SK-N-SH (cell line): ENCODE data around the gene GCM1. TPM values are rescaled to one million over a fixed set of nuclear protein-coding genes. Genes with fewer than 3 reads are reported as not detected.

Experiments
- CTCF ChIA-PET: fragments of 300-600, 350-600 bp; formaldehyde crosslinking; extraction: SDS; loops from one replicate; lab custom pipeline; 2021; lab: Yijun Ruan, JAX
- POLR2A ChIA-PET: fragments of 350-600 bp; sonication (Branson Sonifier 250); formaldehyde crosslinking; extraction: SDS; loops from one replicate; lab custom pipeline; 2020; ENCODE audit warnings: antibody characterized with exemption, inconsistent platforms; lab: Yijun Ruan, JAX
- DNase-seq: peaks from one replicate; pipeline ENCODE4 v3.0.0; 2012
- H2AFZ ChIP-seq: fragments of 200-600 bp; sonication (generic); 2 replicates; pipeline ENCODE4 v1.8.1; 2016; ENCODE audit warnings: antibody characterized with exemption, mild to moderate bottlenecking, low read depth
- H3F3A ChIP-seq: fragments of 200-600 bp; sonication (generic); replicated peaks from 2 replicates; pipeline ENCODE3; 2016; ENCODE audit warnings: antibody characterized with exemption, mild to moderate bottlenecking; ENCODE audit not compliant: insufficient read depth
- H3K27ac ChIP-seq, 2 experiments: fragments of 200-500 bp in 1 of 2; fragments of 200-600 bp in 1 of 2; sonication (Bioruptor generic) in 1 of 2; sonication (generic), shearing (Covaris generic) in 1 of 2; 2 replicates each; pipeline versions ENCODE4 v1.5.1 to v1.6.1; 2014 to 2016; ENCODE audit warnings: low read depth in 2 of 2, inconsistent platforms in 1 of 2, low read length in 1 of 2, mild to moderate bottlenecking in 1 of 2, mixed read lengths in 1 of 2
- H3K27me3 ChIP-seq: fragments of 200-600 bp; sonication (generic), shearing (Covaris generic); 2 replicates; pipeline ENCODE4 v1.6.1; 2016; ENCODE audit warnings: mixed run types; ENCODE audit not compliant: insufficient read depth
- H3K36me3 ChIP-seq, 2 experiments: fragments of 200-500 bp in 1 of 2; fragments of 200-600 bp in 1 of 2; sonication (Bioruptor generic) in 1 of 2; sonication (generic) in 1 of 2; replicated peaks in 1 of 2; 2 replicates each; pipeline versions ENCODE3 to v1.5.1; 2014 to 2016; ENCODE audit warnings: low read length in 1 of 2, mild to moderate bottlenecking in 1 of 2; ENCODE audit not compliant: insufficient read depth in 2 of 2, control insufficient read depth in 1 of 2
- H3K4me1 ChIP-seq, 2 experiments: fragments of 200-500 bp in 1 of 2; fragments of 200-600 bp in 1 of 2; sonication (Bioruptor generic) in 1 of 2; sonication (generic), shearing (Covaris generic) in 1 of 2; 2 replicates each; pipeline versions ENCODE4 v1.5.1 to v1.6.1; 2014 to 2016; ENCODE audit warnings: low read depth in 1 of 2, low read length in 1 of 2, mixed run types in 1 of 2; ENCODE audit not compliant: insufficient read depth in 2 of 2, control insufficient read depth in 1 of 2
- H3K4me2 ChIP-seq: fragments of 200-600 bp; sonication (generic), shearing (Covaris generic); 2 replicates; pipeline ENCODE4 v1.6.1; 2017; ENCODE audit warnings: mixed run types
- H3K4me3 ChIP-seq, 2 experiments: fragments of 200-500 bp in 1 of 2; fragments of 200-600 bp in 1 of 2; sonication (Bioruptor generic) in 1 of 2; sonication (generic), shearing (Covaris generic) in 1 of 2; 2 replicates each; pipeline versions ENCODE4 v1.5.1 to v1.8.1; 2014 to 2016; ENCODE audit warnings: low read depth in 2 of 2, inconsistent platforms in 1 of 2, low read length in 1 of 2, mild to moderate bottlenecking in 1 of 2, mixed read lengths in 1 of 2, moderate library complexity in 1 of 2
- H3K79me2 ChIP-seq: fragments of 200-600 bp; sonication (generic); 2 replicates; pipeline ENCODE4 v1.8.1; 2017; ENCODE audit warnings: mild to moderate bottlenecking; ENCODE audit not compliant: insufficient read depth
- H3K9ac ChIP-seq: fragments of 200-600 bp; sonication (generic); 2 replicates; pipeline ENCODE4 v1.6.1; 2017; ENCODE audit warnings: mixed run types
- H3K9me2 ChIP-seq: fragments of 200-600 bp; sonication (generic); 2 replicates; pipeline ENCODE4 v1.6.1; 2017; ENCODE audit warnings: mixed run types
- H3K9me3 ChIP-seq: fragments of 200-600 bp; sonication (generic); 2 replicates; pipeline ENCODE4 v1.6.1; 2017; ENCODE audit warnings: mixed run types, mild to moderate bottlenecking, moderate library complexity
- H4K20me1 ChIP-seq: fragments of 200-600 bp; sonication (generic); 2 replicates; pipeline ENCODE4 v1.6.1; 2017; ENCODE audit warnings: mild to moderate bottlenecking, mixed run types; ENCODE audit not compliant: insufficient read depth
- CHD2 ChIP-seq: fragments of 150-350 bp; IDR thresholded peaks from 2 replicates; pipeline ENCODE4 v1.6.1; 2018; ENCODE audit warnings: low read length; ENCODE audit not compliant: partially characterized antibody
- ELF1 ChIP-seq: IDR thresholded peaks from 2 replicates; pipeline ENCODE4 v1.4.0; 2012
- EP300 ChIP-seq, 2 experiments: IDR thresholded peaks; 2 replicates each; pipeline versions ENCODE4 v1.4.0 to v1.6.1; 2012; ENCODE audit warnings: borderline replicate concordance in 1 of 2, low read depth in 1 of 2, low read length in 1 of 2
- FOSL2 ChIP-seq: IDR thresholded peaks from 2 replicates; pipeline ENCODE4 v1.4.0; 2012; ENCODE audit warnings: low read depth, mild to moderate bottlenecking, moderate library complexity, borderline replicate concordance
- RFX5 ChIP-seq: IDR thresholded peaks from 2 replicates; pipeline ENCODE4 v1.6.1; 2012; ENCODE audit warnings: mild to moderate bottlenecking, improper control_type of control experiment, low read length
- SMC3 ChIP-seq: IDR thresholded peaks from 2 replicates; pipeline ENCODE4 v1.6.1; 2012; ENCODE audit warnings: low read depth, low read length, improper control_type of control experiment
- TEAD4 ChIP-seq: IDR thresholded peaks from 2 replicates; pipeline ENCODE4 v1.4.0; 2012; ENCODE audit warnings: mild to moderate bottlenecking, borderline replicate concordance; ENCODE audit not compliant: insufficient read depth
- YY1 ChIP-seq: IDR thresholded peaks from 2 replicates; pipeline ENCODE4 v1.4.0; 2012; ENCODE audit warnings: low read depth, mild to moderate bottlenecking
- WGBS: methylation state at CpG from one replicate; pipeline ENCODE4 v1.1.6; 2017; ENCODE audit warnings: low lambda C conversion rate; 5-methylcytosine and 5-hydroxymethylcytosine counted together
- polyA plus RNA-seq, 3 experiments: library from polyadenylated mRNA; depleted of rRNA; stranded (reverse); fragments of >200 nt; gene quantifications; 2 replicates each; pipeline ENCODE4 v1.2.3, GENCODE V29; 2012
- TF ChIP-seq, protein P1 (sequence below): fragments of 150-350 bp; IDR thresholded peaks from 2 replicates; pipeline ENCODE4 v1.6.1; 2017; ENCODE audit warnings: antibody characterized with exemption, low read length, low read depth, borderline replicate concordance
- TF ChIP-seq, protein P2 (sequence below): IDR thresholded peaks from 2 replicates; pipeline ENCODE4 v1.6.1; 2012; ENCODE audit warnings: mild to moderate bottlenecking, low read depth, low read length, moderate library complexity

GCM1 gene
- polyA plus RNA-seq, 1 of the 3 experiments (the other 2 are of a cell fraction): not detected

DNA sequence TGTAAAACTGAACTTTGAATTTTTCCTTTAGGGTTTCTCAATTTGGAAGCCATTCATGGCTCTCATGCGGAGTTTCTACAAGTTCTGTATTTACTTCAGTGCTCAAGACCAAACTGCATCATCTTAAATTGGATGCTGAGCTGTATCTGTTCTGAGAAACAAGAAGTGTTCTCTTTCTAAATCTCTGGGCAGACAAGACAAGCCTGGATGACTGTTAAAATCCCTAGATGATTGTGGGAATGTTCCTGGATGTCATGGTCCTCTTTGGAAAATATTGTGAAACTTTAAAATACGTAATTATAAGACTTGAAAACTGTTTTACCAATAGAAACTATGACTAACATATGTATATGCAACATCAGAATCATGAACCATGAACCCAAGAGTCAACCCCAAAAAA lies 6.2 kb upstream of the GCM1 start:
- Histone ChIP-seq H3K27ac (no peak overlapping the region), H3K9ac (no peak overlapping the region), H2AFZ (no peak overlapping the region), H3K4me2 (no peak overlapping the region), H3K4me3 (no peak overlapping the region), H3K79me2 (no peaks in the 10 kb centered on the region), H3K4me1 (no peaks in the 10 kb centered on the region), H4K20me1 (no peaks in the 10 kb centered on the region), H3F3A (no peaks in the 10 kb centered on the region), H3K27me3 (peaks cover 18% of the 10 kb centered on the region; the same call in 1 of the 2 replicates), H3K9me2 (no peaks in the 10 kb centered on the region), H3K9me3 (no peaks in the 10 kb centered on the region), H3K36me3 (no peaks in the 10 kb centered on the region)
- ChIA-PET CTCF (interaction anchor here (1.5 to 1.9 kb wide), 3 partner anchors 17 to 330 kb away, joined by 4 to 5 read pairs (median 5); no protein-coding TSS in a partner anchor), POLR2A (no interaction called here)
- TF ChIP-seq, protein P1, sequence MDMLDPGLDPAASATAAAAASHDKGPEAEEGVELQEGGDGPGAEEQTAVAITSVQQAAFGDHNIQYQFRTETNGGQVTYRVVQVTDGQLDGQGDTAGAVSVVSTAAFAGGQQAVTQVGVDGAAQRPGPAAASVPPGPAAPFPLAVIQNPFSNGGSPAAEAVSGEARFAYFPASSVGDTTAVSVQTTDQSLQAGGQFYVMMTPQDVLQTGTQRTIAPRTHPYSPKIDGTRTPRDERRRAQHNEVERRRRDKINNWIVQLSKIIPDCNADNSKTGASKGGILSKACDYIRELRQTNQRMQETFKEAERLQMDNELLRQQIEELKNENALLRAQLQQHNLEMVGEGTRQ: no peak
- TF ChIP-seq SMC3 (no peak), TEAD4 (no peak), YY1 (no peak), FOSL2 (no peak)
- 49% methylated on average over 2 of the region's 2 CpGs for WGBS
- no peak for DNase-seq

DNA sequence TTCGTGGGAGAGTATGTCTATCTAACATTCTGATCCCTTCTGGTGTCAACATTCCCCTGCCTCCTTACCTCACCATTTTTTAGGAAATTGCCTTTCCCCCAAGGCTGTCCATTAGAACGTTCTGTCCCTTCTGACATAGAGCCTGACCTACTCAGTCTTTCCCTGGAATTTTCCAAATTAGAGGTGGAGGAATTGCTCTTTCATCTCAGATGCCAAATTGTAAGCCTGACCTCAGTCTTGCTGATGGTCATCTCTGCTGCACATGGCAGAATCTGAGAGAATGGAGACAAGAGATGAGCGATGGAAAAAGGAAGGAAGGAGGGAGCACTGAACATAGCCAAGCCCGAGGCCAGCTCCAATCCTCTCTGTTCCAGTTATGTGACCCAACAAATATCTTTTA lies 5.4 kb upstream of the GCM1 start:
- Histone ChIP-seq H3F3A (no peaks in the 10 kb centered on the region), H3K9me2 (no peaks in the 10 kb centered on the region), H2AFZ (no peak overlapping the region), H3K4me2 (no peak overlapping the region), H3K79me2 (no peaks in the 10 kb centered on the region), H3K9ac (no peak overlapping the region), H4K20me1 (no peaks in the 10 kb centered on the region), H3K9me3 (no peaks in the 10 kb centered on the region), H3K27me3 (peaks cover 25% of the 10 kb centered on the region; the same call in 1 of the 2 replicates), H3K4me3 (no peak overlapping the region), H3K4me1 (no peaks in the 10 kb centered on the region), H3K36me3 (no peaks in the 10 kb centered on the region), H3K27ac (no peak overlapping the region)
- no peak for DNase-seq
- TF ChIP-seq RFX5: no peak
- no peak for TF ChIP-seq ELF1
- TF ChIP-seq, protein P2, sequence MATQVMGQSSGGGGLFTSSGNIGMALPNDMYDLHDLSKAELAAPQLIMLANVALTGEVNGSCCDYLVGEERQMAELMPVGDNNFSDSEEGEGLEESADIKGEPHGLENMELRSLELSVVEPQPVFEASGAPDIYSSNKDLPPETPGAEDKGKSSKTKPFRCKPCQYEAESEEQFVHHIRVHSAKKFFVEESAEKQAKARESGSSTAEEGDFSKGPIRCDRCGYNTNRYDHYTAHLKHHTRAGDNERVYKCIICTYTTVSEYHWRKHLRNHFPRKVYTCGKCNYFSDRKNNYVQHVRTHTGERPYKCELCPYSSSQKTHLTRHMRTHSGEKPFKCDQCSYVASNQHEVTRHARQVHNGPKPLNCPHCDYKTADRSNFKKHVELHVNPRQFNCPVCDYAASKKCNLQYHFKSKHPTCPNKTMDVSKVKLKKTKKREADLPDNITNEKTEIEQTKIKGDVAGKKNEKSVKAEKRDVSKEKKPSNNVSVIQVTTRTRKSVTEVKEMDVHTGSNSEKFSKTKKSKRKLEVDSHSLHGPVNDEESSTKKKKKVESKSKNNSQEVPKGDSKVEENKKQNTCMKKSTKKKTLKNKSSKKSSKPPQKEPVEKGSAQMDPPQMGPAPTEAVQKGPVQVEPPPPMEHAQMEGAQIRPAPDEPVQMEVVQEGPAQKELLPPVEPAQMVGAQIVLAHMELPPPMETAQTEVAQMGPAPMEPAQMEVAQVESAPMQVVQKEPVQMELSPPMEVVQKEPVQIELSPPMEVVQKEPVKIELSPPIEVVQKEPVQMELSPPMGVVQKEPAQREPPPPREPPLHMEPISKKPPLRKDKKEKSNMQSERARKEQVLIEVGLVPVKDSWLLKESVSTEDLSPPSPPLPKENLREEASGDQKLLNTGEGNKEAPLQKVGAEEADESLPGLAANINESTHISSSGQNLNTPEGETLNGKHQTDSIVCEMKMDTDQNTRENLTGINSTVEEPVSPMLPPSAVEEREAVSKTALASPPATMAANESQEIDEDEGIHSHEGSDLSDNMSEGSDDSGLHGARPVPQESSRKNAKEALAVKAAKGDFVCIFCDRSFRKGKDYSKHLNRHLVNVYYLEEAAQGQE: no peak
- TF ChIP-seq, protein P1: no peak
- TF ChIP-seq CHD2: no peak
- TF ChIP-seq EP300 (IDR thresholded peaks at IDR 0.05; ENCODE audit: borderline replicate concordance in 1 of 2, low read depth in 1 of 2, low read length in 1 of 2): no peak
- 17% methylated on average over 4 of the region's 4 CpGs for WGBS
- CTCF ChIA-PET: interaction anchor here (1.1 to 1.9 kb wide), 2 partner anchors 330 to 339 kb away, joined by 3 to 5 read pairs; no protein-coding TSS in a partner anchor
- POLR2A ChIA-PET: no interaction called here
